ENCODE measurements around the gene HAL.

- TF ChIP-seq, protein P1, sequence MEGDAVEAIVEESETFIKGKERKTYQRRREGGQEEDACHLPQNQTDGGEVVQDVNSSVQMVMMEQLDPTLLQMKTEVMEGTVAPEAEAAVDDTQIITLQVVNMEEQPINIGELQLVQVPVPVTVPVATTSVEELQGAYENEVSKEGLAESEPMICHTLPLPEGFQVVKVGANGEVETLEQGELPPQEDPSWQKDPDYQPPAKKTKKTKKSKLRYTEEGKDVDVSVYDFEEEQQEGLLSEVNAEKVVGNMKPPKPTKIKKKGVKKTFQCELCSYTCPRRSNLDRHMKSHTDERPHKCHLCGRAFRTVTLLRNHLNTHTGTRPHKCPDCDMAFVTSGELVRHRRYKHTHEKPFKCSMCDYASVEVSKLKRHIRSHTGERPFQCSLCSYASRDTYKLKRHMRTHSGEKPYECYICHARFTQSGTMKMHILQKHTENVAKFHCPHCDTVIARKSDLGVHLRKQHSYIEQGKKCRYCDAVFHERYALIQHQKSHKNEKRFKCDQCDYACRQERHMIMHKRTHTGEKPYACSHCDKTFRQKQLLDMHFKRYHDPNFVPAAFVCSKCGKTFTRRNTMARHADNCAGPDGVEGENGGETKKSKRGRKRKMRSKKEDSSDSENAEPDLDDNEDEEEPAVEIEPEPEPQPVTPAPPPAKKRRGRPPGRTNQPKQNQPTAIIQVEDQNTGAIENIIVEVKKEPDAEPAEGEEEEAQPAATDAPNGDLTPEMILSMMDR (IDR thresholded peaks at IDR 0.05 in 2 of 3, conservative IDR thresholded peaks at IDR 0.05 in 1 of 3; ENCODE audit: borderline replicate concordance in 1 of 3, insufficient read depth in 1 of 3, low read depth in 2 of 3, low read length in 2 of 3), result no peak
- no peak for TF ChIP-seq POLR2A (IDR thresholded peaks at IDR 0.05; ENCODE audit: borderline replicate concordance, extremely low read depth, insufficient read depth, insufficient read length)
- no peak for TF ChIP-seq EZH2 (IDR thresholded peaks at IDR 0.05)
- TF ChIP-seq CBX3 (IDR thresholded peaks at IDR 0.05; ENCODE audit: low read depth), result no peak
- no peak for TF ChIP-seq SIN3A (IDR thresholded peaks at IDR 0.05; ENCODE audit: low read depth)
- no peak for TF ChIP-seq CEBPB (IDR thresholded peaks at IDR 0.05; ENCODE audit: low read depth)
- no peak for TF ChIP-seq YY1 (IDR thresholded peaks at IDR 0.05; ENCODE audit: extremely low read depth, insufficient replicate concordance, low read depth, low read length)
- TF ChIP-seq, protein P2, sequence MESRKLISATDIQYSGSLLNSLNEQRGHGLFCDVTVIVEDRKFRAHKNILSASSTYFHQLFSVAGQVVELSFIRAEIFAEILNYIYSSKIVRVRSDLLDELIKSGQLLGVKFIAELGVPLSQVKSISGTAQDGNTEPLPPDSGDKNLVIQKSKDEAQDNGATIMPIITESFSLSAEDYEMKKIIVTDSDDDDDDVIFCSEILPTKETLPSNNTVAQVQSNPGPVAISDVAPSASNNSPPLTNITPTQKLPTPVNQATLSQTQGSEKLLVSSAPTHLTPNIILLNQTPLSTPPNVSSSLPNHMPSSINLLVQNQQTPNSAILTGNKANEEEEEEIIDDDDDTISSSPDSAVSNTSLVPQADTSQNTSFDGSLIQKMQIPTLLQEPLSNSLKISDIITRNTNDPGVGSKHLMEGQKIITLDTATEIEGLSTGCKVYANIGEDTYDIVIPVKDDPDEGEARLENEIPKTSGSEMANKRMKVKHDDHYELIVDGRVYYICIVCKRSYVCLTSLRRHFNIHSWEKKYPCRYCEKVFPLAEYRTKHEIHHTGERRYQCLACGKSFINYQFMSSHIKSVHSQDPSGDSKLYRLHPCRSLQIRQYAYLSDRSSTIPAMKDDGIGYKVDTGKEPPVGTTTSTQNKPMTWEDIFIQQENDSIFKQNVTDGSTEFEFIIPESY (IDR thresholded peaks at IDR 0.05; ENCODE audit: extremely low read depth, insufficient replicate concordance, low read length), result no peak
- no peak for TF ChIP-seq REST (IDR thresholded peaks at IDR 0.05; ENCODE audit: low read depth)
- TF ChIP-seq SP1 (IDR thresholded peaks at IDR 0.05; ENCODE audit: low read depth), result no peak
- no peak for TF ChIP-seq POLR2AphosphoS5 (IDR thresholded peaks at IDR 0.05; ENCODE audit: low read depth, low read length)
- no peak for TF ChIP-seq ZNF274 (IDR thresholded peaks at IDR 0.05; ENCODE audit: low read depth, low read length)
- TF ChIP-seq ZFX (IDR thresholded peaks at IDR 0.05), result no peak
Measured at GRCh38 chr12:95977764-95978305, 18.3 kb downstream of the HAL start.
